ENCODE results near the gene SLC6A12. TPM values are rescaled to one million over a fixed set of nuclear protein-coding genes. Genes with fewer than 3 reads are reported as not detected.

The SLC6A12 gene
- total and polyA plus RNA-seq, 7 donors, result 0.07 to 0.90 (median 0.30) TPM

DNA sequence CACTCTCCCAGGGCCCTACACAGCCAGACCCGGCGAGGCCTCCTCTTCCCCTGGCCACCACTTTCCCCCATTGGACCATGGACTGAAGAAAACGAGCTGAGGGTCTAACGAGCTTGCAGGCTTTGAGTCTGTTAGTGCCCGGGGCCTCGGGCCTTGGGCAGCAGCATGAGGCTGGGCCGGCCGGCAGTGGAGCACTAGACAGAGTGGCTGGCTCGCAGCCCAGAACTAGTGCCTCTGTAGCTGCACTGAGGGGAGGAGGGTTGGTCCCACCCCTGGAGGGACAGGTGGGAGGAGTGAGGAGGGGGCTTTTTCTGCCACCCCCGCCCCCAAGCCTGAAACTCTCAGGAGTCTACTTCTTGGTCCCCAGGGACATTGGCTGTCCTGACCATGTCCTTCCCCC is 38.7 kb downstream of the SLC6A12 start:
- Histone ChIP-seq H3K4me3 (no peak overlapping the region), H3K36me3 (ENCODE audit: insufficient read depth in 1 of 2, low read depth in 1 of 2) (no peaks in the 10 kb centered on the region), H3K27ac (no peak overlapping the region), H3K4me1 (peaks cover 9% of the 10 kb centered on the region), H3K9me3 (no peaks in the 10 kb centered on the region), H3K27me3 (ENCODE audit: insufficient read depth in 3 of 3, low read length in 2 of 3) (peaks cover 0 to 24% (median 5%) of the 10 kb centered on the region in 3 donors)
- no peak for ATAC-seq
- TF ChIP-seq CTCF (IDR thresholded peaks at IDR 0.05), result no peak
- intact Hi-C loops (cut with DNase I), result no loop called here
- no peak for DNase-seq
- WGBS, 3 donors, result 25 to 27% (median 25%) methylated on average over 10 of the region's 10 CpGs

DNA sequence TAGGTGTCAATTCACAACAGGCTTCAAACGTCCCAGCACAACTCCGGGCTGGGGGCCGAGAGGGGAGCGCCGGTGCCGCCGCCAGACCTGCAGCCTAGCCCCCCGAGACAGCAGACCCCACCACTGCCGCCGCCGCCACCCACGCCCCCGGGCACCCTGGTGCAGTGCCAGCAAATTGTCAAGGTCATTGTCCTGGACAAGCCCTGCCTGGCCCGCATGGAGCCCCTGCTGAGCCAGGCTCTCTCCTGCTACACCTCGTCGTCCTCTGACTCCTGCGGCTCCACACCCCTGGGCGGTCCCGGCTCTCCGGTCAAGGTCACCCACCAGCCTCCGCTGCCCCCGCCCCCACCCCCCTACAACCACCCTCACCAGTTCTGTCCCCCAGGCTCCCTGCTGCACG is 39.4 kb downstream of the SLC6A12 start:
- ATAC-seq (no peak), DNase-seq (no peak)
- H3K4me3 ChIP-seq, result no peak overlapping the region
- H3K27me3 ChIP-seq (ENCODE audit: insufficient read depth in 3 of 3, low read length in 2 of 3), result peaks cover 0 to 24% (median 5%) of the 10 kb centered on the region in 3 donors
- intact Hi-C loops (cut with DNase I), result no loop called here
- WGBS, 3 donors, result 28 to 36% (median 34%) methylated on average over 15 to 23 of the region's 23 CpGs
- H3K36me3 ChIP-seq (ENCODE audit: insufficient read depth in 1 of 2, low read depth in 1 of 2), result no peaks in the 10 kb centered on the region
- H3K4me1 ChIP-seq, result peaks cover 9% of the 10 kb centered on the region
- no peak for TF ChIP-seq CTCF (IDR thresholded peaks at IDR 0.05)
- H3K27ac ChIP-seq, result no peak overlapping the region
- no peaks in the 10 kb centered on the region for H3K9me3 ChIP-seq

DNA sequence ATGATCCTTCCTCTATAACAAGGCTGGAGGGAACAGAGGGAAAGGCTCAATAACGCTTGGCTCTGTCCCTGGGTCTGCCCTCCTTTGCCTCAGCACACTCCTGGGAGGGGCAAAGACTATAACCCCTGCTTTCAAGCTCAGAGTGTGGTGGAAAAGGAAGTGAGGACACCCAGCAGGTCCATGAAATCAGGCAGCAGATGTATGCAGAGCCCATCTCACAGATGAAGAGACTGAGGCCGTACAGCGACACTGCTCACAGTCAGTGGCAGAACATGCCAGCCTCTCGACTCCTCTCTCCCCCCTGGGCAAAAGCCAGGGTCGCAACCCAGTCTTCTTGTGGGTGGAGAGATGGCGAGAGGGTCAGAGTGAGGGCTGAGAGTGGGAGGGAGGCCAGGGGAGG is 39.8 kb downstream of the SLC6A12 start:
- H3K4me1 ChIP-seq, result peaks cover 8% of the 10 kb centered on the region

GRCh38 chr12:172732-173161 is 41.2 kb downstream of the SLC6A12 start:
- no peak for TF ChIP-seq CTCF (IDR thresholded peaks at IDR 0.05)
- intact Hi-C loops (cut with DNase I), result no loop called here
- ATAC-seq, result no peak
- no peak for DNase-seq
- Histone ChIP-seq H3K4me3 (no peak overlapping the region), H3K4me1 (peaks cover 3% of the 10 kb centered on the region), H3K36me3 (ENCODE audit: insufficient read depth in 1 of 2, low read depth in 1 of 2) (no peaks in the 10 kb centered on the region), H3K9me3 (no peaks in the 10 kb centered on the region), H3K27ac (no peak overlapping the region), H3K27me3 (ENCODE audit: insufficient read depth in 3 of 3, low read length in 2 of 3) (peaks cover 0 to 20% (median 5%) of the 10 kb centered on the region in 3 donors)
- WGBS, 3 donors, result 67 to 77% (median 68%) methylated on average over 15 of the region's 15 CpGs

More for the DNA sequence above, 39.8 kb downstream of the SLC6A12 start:
- DNase-seq, result no peak
- TF ChIP-seq CTCF (IDR thresholded peaks at IDR 0.05), result no peak
- intact Hi-C loops (cut with DNase I), result no loop called here
- no peaks in the 10 kb centered on the region for H3K9me3 ChIP-seq
- no peaks in the 10 kb centered on the region for H3K36me3 ChIP-seq (ENCODE audit: insufficient read depth in 1 of 2, low read depth in 1 of 2)
- ATAC-seq, result no peak
- no peak overlapping the region for H3K27ac ChIP-seq
- no peak overlapping the region for H3K4me3 ChIP-seq
- peaks cover 0 to 24% (median 5%) of the 10 kb centered on the region in 3 donors for H3K27me3 ChIP-seq (ENCODE audit: insufficient read depth in 3 of 3, low read length in 2 of 3)
- 47 to 57% (median 50%) methylated on average over 6 of the region's 6 CpGs for WGBS, 3 donors
